ENCODE data around the gene SRRD. TPM values are rescaled to one million over a fixed set of nuclear protein-coding genes. Genes with fewer than 3 reads are reported as not detected.

The SRRD gene
- polyA plus RNA-seq, 1 experiment = 13.1 TPM

DNA sequence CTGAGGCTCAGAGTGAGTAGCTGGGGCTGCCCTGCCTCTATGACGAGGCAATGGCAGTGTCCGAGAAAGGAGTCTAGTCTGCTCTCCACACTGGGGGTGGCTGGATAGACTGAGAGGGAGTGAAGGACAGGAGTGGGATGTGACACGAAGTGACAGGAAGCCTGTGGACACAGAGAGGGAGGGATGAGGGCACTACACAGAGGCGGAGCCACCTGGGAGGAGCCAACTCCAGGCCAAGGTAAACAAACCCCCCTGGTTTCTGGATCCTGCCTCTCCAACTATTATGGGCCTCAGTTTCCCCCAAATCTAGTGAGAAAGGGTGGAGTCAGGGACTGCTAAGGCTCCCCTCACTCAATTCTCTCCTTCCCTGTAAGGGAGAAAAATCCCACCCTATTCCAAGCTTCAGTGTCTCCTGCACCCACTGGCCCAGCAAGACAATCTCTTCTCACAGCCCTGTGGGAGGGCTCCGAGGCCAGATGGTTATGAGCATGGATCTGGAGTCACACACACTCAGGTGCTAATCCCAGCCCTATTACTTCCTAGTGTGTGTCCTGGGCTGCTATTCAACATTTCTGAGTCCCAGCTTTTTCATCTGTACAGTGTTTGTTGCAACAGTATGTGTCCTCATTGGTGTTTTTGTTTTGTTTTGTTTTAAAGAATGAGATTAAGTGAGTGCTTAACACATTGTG is 29.7 kb upstream of the SRRD start:
- ChIA-PET CTCF (interaction anchor here (0.6 to 2.9 kb wide), 5 partner anchors 8 to 59 kb away, joined by 3 to 23 read pairs (median 3); no protein-coding TSS in a partner anchor), POLR2A (no interaction called here)
- no peaks in the 10 kb centered on the region for H3K27me3 ChIP-seq (ENCODE audit: control insufficient read depth, insufficient read depth, low read length)
- no peak overlapping the region for H3K4me3 ChIP-seq (ENCODE audit: low read depth, low read length)
- peaks cover 23% of the 10 kb centered on the region for H3K36me3 ChIP-seq (ENCODE audit: control insufficient read depth, insufficient read depth, low read length)
- TF ChIP-seq, protein P1, sequence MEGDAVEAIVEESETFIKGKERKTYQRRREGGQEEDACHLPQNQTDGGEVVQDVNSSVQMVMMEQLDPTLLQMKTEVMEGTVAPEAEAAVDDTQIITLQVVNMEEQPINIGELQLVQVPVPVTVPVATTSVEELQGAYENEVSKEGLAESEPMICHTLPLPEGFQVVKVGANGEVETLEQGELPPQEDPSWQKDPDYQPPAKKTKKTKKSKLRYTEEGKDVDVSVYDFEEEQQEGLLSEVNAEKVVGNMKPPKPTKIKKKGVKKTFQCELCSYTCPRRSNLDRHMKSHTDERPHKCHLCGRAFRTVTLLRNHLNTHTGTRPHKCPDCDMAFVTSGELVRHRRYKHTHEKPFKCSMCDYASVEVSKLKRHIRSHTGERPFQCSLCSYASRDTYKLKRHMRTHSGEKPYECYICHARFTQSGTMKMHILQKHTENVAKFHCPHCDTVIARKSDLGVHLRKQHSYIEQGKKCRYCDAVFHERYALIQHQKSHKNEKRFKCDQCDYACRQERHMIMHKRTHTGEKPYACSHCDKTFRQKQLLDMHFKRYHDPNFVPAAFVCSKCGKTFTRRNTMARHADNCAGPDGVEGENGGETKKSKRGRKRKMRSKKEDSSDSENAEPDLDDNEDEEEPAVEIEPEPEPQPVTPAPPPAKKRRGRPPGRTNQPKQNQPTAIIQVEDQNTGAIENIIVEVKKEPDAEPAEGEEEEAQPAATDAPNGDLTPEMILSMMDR (IDR thresholded peaks at IDR 0.05; ENCODE audit: insufficient read depth, low read depth, low read length) = no peak
- no peak for DNase-seq (ENCODE audit: low read depth)

DNA sequence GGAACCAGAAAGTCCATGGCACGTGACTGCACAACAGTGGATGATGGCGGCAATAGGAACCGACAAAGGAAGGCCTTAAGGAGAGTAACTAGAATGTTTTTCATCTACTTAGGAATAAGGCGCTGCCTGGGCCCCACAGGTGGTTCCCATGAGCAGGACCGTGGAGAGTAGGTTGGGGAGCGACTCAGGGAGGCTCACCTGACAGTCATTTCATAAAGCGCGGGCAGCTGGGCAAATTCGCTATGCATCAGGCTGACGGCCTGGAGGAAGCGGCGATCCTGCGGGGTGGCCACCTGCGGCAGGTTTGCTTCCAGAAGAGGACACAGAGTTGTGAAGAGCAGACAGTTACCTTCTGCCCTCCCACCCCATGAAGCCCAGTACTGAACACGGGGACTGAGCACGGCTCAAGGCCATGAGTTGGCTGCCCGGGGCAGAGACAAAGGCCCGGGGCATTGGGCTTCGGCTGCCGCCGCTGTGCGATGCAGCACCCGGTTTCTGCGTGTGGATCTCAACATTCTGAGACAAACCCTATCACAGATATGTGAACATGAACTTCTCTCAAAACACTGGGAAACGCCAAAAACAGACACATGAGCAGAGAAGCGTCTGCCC is 25.9 kb upstream of the SRRD start:
- ChIA-PET POLR2A (no interaction called here), CTCF (no interaction called here)
- peaks cover 18% of the 10 kb centered on the region for H3K36me3 ChIP-seq (ENCODE audit: control insufficient read depth, insufficient read depth, low read length)
- H3K27me3 ChIP-seq (ENCODE audit: control insufficient read depth, insufficient read depth, low read length) = no peaks in the 10 kb centered on the region
- H3K4me3 ChIP-seq (ENCODE audit: low read depth, low read length) = no peak overlapping the region
- no peak for DNase-seq (ENCODE audit: low read depth)
- TF ChIP-seq, protein P1 (IDR thresholded peaks at IDR 0.05; ENCODE audit: insufficient read depth, low read depth, low read length) = no peak

DNA sequence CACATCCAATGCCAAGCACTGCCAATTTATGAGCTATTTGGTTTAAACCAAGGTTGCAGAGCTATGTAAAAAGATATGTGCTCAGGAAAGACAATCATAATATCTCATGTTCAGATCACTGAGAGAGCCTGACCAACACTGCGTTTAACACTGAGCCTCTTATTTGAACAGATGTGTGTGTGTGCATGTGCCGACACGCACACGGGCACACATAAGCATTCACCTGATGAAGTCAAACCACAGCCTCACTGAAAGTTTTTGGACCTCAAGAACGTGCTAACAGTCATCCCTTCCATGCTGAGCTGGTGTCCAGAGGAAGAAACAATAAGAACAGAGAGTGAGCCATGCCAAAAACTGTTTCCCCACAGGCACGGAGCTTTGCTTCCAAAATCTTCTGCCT is 23.5 kb upstream of the SRRD start:
- POLR2A ChIA-PET = no interaction called here
- no peak for DNase-seq (ENCODE audit: low read depth)
- Histone ChIP-seq H3K27me3 (ENCODE audit: control insufficient read depth, insufficient read depth, low read length) (no peaks in the 10 kb centered on the region), H3K36me3 (ENCODE audit: control insufficient read depth, insufficient read depth, low read length) (peaks cover 12% of the 10 kb centered on the region), H3K4me3 (ENCODE audit: low read depth, low read length) (no peak overlapping the region)
- CTCF ChIA-PET = interaction anchor here (0.5 to 9.2 kb wide), 25 partner anchors 8 to 796 kb away, joined by 3 to 103 read pairs (median 7); no protein-coding TSS in a partner anchor
- TF ChIP-seq, protein P1 (IDR thresholded peaks at IDR 0.05; ENCODE audit: insufficient read depth, low read depth, low read length) = no peak

DNA sequence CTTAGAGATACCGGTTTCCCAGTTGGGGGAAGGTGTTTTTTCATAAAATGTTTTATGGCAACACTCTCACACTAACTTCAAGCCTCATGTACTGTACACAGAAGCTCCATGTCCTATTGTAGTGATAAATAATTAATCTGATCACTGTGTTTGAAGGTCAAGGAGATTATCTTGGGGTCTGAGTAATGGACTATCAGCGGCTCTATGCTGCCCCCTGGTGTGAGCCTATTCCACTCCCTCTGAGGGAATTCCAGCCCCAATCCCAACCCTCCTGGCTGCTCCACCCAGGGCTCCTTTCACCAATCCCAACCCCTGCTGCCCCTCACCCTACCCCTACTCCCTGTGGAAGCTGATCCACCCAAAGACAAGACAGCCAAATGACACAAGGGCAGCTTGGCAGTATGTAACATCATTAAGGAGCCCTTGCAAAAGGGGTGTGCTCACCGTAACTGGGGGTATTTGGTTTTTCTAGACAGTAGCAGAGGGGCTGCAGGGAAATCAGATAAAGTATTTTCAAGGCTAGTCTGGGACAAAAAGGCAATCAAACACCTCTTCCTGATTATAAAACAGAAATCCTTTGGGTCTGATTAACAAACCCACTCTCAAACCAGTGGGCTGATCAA is 22.4 kb upstream of the SRRD start:
- ChIA-PET CTCF (interaction anchor here (0.9 to 9.2 kb wide), 34 partner anchors 9 to 205 kb away, joined by 3 to 103 read pairs (median 6); no protein-coding TSS in a partner anchor), POLR2A (no interaction called here)
- Histone ChIP-seq H3K4me3 (ENCODE audit: low read depth, low read length) (no peak overlapping the region), H3K27me3 (ENCODE audit: control insufficient read depth, insufficient read depth, low read length) (no peaks in the 10 kb centered on the region), H3K36me3 (ENCODE audit: control insufficient read depth, insufficient read depth, low read length) (peaks cover 16% of the 10 kb centered on the region)
- TF ChIP-seq, protein P1 (IDR thresholded peaks at IDR 0.05; ENCODE audit: insufficient read depth, low read depth, low read length) = peak; percentile 87
- no peak for DNase-seq (ENCODE audit: low read depth)

DNA sequence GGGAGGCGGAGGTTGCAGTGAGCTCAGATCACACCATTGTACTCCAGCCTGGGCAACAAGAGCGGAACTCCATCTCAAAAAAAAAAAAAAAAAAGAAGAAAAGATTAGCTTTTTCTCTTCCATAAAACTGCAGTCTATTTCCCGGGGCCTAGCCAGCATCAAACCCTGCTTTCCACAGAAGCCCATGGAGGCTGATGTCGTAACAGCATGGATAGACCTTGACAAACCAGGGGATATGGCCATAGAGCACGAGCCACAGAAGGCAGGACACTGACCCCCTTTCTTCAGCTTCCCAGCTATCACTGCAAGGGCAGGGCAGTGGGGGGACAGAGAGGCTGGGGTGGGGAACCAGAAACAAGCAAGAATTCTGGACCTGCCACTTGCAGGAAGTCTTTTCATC is 21.6 kb upstream of the SRRD start:
- TF ChIP-seq, protein P1 (IDR thresholded peaks at IDR 0.05; ENCODE audit: insufficient read depth, low read depth, low read length) = no peak
- ChIA-PET CTCF (interaction anchor here (0.9 to 9.2 kb wide), 22 partner anchors 9 to 162 kb away, joined by 3 to 103 read pairs (median 8); no protein-coding TSS in a partner anchor), POLR2A (no interaction called here)
- DNase-seq (ENCODE audit: low read depth) = no peak
- Histone ChIP-seq H3K27me3 (ENCODE audit: control insufficient read depth, insufficient read depth, low read length) (no peaks in the 10 kb centered on the region), H3K4me3 (ENCODE audit: low read depth, low read length) (no peak overlapping the region), H3K36me3 (ENCODE audit: control insufficient read depth, insufficient read depth, low read length) (peaks cover 16% of the 10 kb centered on the region)
